GF-D8 (cell line): ENCODE results near the gene MOB3B.

ENCODE experiments used
- DNase-seq: peaks from one replicate; lab custom pipeline; 2025; lab: John Stamatoyannopoulos, UW

The MOB3B gene

DNA sequence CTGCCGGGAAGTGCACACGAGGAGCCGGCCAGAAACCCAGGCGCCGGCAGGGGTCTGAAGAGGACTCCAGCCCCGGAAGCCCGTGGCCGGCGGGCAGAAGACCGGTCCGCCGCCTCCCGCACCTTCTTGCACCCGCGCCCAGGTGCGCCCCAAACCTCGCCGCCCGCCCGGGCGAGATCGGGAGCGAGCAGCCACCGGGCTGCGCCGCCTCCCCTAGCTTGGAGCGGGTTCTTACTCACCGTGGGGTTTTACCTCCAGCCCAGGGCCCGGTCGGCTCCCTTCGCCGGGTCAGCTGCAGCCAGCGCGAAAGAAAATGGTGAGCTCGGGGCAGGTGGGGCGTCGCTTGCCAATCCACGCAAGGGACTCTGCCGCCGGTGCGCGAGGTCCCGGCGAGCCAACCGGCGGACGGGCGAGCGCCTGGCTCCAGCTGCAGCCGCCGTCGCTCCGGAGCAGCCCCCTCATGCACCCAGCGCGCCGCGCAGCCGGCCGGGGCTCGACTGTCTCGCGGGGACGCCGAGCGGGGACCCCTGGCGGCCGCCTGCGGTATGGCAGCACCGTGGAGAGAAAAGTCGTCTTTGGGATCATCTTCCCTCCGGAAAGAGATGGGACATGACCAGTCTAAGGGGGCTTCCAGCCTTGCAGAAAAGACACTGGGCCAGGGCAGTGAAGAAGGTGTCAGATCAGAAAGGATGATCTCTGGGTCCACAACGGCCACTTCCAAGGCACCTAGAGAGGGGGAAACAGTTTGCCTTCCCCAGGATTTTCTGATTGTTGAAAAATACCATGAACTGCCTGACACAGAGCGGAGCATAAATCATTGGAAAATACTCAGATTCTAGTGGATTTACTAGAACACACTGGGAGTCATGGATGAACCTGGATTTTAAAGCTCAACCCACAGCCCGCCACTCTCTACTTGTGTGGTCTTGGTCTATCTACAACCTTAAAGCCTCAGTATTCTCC is at the start of gene MOB3B:
Gene MOB3B, minus strand, starts transcription at position 499 of the 963 bp plus-strand sequence. CDS start 74,264 bp downstream, outside the sequence.
- no peak for DNase-seq

DNA sequence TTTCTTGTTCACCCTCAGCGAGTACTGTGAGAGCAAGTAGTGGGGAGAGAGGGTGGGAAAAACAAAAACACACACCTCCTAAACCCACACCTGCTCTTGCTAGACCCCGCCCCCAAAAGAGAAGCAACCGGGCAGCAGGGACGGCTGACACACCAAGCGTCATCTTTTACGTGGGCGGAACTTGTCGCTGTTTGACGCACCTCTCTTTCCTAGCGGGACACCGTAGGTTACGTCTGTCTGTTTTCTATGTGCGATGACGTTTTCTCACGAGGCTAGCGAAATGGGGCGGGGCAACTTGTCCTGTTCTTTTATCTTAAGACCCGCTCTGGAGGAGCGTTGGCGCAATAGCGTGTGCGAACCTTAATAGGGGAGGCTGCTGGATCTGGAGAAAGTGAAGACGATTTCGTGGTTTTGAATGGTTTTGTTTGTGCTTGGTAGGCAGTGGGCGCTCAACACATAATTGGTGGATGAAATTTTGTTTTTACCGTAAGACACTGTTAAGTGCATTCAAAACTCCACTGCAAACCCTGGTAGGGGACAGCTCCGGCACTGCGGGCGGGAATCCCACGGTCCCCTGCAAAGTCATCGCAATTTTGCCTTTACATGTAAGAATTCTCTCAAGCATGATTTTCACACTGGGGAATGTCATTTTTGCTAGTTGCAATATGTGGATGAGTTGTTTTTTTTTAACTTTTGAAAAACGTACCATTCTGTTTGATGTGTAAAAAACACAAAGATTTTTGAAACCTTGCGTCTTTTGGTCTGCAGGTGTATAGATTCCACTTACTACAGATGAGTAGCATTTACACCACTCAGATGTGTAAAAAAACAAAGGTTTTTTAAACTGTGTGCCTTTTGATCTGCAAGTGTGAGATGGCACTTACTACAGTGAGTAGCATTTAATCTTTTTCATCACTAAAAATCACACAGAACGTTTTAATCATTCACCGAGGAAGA is 44.3 kb upstream of the MOB3B start:
- DNase-seq, result peak; percentile 97

DNA sequence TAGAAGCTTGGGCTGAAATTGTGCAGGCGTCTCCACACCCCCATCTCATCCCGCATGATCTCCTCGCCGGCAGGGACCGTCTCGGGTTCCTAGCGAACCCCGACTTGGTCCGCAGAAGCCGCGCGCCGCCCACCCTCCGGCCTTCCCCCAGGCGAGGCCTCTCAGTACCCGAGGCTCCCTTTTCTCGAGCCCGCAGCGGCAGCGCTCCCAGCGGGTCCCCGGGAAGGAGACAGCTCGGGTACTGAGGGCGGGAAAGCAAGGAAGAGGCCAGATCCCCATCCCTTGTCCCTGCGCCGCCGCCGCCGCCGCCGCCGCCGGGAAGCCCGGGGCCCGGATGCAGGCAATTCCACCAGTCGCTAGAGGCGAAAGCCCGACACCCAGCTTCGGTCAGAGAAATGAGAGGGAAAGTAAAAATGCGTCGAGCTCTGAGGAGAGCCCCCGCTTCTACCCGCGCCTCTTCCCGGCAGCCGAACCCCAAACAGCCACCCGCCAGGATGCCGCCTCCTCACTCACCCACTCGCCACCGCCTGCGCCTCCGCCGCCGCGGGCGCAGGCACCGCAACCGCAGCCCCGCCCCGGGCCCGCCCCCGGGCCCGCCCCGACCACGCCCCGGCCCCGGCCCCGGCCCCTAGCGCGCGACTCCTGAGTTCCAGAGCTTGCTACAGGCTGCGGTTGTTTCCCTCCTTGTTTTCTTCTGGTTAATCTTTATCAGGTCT is 43.5 kb upstream of the MOB3B start, which contains the start of gene C9orf72:
Gene C9orf72, minus strand, starts transcription at position 564 of the 716 bp plus-strand sequence. CDS start 6,361 bp downstream, outside the sequence.
- no peak for DNase-seq

DNA sequence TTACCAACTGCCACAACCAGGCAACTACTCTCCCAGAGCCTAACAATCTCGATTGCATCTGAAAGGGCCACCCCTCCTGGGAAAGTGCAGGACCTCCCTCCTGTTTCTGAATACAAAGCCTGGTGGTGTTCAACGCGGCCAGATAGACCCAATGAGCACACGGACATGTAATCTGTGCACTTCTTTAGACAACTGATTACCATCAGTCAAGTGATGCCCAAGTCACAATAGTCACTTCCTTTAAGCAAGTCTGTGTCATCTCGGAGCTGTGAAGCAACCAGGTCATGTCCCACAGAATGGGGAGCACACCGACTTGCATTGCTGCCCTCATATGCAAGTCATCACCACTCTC is 42.9 kb upstream of the MOB3B start:
- peak; percentile 73 for DNase-seq

DNA sequence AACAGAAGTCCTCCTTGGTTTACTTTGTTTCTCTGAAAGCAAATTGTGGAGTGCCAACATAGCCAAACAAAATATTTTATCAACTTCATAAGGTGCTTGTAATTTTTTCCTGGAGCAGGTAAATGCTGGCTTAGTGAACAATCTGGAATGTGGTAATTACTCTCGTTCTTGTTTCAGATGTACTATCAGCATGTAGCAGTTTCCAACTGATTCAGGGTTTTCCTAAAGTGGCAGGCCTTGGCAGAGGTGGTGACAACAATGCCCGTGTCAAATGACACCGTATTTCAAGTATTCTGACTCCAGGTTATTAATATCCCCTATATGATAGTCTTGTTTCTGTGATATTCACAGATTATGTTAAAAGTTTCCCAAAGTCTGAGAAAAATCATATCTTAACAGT is 42.4 kb upstream of the MOB3B start:
- DNase-seq, result no peak

DNA sequence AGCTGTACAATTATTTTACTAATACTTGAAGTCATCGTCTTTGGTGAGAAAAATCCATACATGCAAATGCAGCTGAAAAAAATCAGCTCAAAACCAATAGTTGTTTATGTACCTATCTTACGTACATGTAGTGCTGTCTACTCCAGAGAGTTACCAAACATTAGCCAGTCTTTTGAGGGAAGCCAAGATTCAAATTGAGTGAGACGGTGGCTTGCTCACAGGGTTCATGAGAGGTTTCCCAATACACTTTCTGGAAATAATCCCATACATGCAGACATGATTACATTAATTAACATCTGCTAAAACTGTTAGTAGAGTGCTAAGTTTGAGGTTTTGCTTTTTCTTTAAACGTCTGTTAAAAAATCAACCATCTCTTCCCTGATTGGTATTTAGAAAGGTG is 41.4 kb upstream of the MOB3B start:
- DNase-seq, result no peak

DNA sequence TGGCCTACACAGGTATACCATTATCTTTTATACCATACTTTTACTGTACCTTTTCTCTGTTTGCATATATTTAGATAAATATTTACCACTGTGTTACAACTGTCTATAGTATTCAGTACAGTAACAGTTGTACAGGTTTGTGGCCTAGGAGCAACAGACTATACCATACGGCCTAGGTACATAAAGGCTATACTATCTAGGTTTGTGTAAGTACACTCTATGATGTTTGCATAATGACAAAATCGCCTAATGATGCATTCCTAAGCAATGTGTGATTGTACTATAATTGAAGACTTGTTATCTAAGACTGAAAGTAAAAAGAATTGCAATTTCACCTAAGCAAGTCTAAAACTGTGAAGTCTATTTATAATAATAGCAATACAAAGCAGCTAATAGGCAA is 39.8 kb upstream of the MOB3B start:
- DNase-seq, result no peak

DNA sequence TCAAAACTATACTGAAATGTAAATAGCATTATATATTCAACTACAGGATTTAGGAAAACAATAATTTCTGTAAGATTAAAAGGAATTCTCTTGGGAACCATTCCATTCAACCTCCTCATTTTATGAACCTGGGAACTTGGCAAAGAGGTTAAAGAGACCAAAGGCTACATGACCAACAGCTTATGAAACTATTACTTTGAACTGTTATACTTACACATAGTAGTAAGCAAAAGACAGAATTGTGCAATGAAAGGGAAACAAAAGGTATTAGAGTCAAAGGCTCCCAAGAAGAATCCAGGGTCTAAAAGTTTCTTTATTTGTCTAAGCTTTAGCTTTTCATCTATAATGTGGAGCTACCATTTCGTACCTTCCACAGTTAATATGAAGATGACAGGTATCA is 36.5 kb upstream of the MOB3B start:
- DNase-seq, result no peak

DNA sequence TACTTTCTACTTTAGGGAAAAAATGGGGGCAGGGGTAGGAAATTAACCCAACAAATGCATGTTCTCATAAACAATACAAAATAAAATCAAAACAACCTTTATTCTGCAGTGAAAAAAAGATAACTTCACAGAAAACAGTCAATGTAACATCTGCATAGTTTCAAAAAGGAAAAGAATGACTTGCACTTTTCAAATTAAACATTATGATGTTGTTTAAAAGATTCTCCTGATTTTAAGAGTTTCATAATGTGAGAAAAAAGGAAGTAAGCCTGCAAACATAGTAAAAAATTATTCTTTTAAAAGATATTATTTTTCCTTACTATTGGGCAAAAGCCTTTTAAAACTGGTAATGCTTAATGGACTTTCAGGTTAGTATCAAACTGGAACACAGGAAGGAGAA is 36.1 kb upstream of the MOB3B start:
- DNase-seq, result no peak

DNA sequence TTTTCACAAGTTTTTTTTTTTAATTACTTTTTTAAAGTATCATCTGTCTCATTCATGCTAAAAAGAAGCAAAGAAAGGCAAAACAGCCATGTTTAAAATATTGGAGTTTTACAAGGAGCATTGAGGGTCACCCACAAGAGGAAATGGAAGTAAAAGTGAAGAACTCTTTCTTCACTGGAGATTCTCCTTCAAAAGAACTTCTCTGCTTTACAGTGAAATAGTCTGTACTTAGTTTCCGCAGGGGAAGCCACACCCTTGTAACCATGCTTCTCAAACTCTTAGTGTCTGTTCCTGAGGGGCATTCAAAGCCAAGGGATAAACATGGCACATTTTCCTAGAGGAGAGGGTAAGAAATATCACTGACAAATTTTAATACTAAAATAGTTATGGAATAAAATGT is 35.1 kb upstream of the MOB3B start:
- no peak for DNase-seq

DNA sequence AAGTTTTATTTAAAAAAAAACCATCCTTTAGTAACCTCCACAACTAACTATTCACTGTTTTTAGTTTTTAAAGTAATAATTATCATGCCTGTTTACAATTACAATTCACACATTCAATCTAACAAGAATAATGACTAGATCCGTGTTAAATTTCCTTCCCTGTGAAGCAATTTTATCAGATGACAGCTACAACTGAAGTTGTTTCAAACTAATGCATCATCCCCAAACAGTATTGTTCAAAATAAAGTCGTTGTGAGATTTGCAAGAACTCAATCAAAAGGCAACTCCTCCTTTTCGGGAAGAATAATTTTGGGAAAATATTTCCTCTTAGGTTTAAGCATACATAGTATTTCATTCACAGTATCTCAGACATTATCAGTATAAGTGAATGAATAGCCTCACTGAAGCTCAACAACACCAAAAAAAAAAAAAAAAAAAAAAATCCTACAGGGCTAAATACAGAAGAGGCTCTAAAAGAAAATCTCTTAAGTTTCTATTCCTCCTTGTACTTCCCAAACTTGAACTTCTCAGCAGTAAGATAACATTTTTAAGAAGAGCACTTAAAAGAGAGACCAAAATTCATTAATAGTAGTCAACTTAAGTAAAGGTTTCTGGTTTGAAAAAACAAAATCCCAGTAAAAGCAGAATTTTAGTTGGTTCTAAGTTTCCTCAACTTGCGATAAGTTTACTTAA is 34.3 kb upstream of the MOB3B start:
- DNase-seq, result no peak

DNA sequence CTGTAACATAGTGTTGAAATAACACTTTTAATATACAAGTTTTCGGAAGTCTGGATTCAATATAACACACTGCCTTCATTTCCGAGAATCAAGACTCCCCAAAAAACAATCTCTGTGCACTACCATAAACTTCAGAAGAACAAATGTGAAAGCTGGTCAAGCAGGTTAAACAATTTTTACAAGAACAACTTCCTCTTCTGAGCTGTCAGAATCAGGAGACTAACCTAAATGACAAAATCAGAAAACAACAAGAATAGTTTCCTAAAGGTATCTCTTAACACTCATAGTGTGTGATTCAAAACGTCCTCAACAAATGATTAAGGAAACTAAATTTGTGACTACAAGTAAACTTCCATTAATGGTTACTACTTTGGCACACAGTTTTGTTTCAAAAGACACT is 32.1 kb upstream of the MOB3B start:
- DNase-seq, result no peak

DNA sequence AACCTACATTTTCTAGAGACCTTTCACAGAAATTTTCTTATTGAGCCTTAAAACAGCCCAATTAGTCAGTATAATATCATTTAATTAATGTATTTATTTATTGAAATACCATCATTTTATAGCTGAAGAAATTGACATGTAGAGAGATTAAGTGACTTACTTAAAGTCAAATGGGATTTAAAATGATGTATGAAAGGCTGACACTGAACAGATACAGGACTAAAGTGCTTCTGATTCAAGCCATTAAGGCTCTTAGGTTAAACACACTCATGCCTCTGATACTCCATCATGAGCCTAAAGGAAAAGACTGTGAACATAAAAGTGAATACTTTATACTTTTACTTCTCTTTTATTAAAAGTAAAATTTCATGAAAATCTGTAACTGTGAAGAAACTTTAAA is 30.8 kb upstream of the MOB3B start:
- DNase-seq, result no peak

DNA sequence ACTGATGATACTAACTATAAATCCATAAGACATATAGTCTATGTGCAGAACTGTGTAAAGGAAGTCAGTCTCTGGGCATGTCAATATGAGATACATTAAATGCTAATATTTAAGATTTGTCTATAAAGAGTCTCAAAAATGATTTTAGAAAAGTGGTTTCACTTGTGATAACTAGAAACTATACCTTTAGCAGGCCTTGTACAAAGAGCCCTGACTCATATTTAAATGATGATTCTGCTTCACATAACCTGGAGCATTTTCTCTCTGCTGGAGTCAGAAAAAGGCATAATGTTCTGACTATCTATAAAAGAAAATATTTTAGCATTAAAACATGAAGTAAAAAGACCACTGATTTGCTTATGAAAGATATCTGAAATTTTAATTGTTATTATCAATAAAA is 28.7 kb upstream of the MOB3B start:
- no peak for DNase-seq

DNA sequence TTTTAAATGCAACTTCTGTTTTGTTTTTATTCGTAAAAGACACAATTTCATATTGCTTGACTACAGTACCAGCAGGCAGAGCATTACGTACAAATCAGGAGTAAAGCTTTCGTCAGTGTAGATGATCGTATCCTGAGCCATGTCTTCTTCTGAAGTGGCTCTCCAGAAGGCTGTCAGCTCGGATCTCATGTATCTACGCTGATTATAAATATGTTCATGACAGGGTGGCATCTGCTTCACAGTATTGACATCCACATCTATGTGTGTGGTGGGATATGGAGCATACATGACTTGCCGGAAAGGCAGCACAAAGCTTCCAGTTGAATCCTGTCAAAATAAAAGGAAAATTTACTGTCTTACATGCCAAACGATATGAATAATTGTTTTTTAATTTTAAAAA is 26.9 kb upstream of the MOB3B start:
- DNase-seq, result no peak

DNA sequence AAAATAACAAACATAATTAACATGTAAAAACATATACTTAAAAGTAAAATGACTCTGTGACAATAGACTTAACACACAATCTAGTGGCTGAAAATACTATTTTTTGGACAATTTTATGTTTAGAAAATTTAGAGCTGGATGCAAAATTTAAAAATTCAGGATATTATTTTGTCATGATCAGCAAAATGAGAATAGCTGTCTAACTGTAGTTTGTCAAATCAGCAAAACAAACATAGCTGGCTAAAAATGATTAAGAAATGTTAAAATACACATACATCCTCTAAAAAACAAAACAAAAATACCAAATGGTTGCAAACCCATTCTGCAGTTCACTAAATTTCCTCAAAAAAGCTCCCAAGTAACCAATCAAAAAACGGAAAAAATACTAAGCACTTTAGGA is 25.1 kb upstream of the MOB3B start:
- no peak for DNase-seq

DNA sequence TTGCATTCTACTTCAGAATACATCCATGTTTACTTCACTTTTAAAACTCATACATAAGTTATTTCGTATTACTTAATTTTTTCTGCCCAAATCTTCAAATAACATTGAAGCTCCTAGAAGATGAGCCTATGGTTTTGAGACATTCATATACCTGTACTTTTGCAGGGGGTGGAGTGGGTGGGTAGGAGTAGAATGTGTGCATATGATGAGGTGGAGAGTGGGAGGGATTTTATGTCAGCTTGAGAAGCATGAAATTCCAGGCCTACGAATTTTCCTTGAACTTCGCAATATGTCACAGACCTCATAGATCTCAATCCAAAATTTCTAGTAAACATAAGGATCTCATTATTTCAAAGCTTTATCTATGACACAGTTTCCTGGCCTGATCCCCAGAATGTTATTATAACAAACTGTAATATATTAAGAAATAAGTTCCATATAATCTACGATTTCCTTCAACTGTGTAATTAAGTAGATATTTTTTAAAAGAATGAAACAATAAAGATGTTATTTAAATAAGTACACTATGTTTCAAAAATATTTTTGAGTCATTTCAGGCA is 19.7 kb upstream of the MOB3B start:
- DNase-seq, result no peak

DNA sequence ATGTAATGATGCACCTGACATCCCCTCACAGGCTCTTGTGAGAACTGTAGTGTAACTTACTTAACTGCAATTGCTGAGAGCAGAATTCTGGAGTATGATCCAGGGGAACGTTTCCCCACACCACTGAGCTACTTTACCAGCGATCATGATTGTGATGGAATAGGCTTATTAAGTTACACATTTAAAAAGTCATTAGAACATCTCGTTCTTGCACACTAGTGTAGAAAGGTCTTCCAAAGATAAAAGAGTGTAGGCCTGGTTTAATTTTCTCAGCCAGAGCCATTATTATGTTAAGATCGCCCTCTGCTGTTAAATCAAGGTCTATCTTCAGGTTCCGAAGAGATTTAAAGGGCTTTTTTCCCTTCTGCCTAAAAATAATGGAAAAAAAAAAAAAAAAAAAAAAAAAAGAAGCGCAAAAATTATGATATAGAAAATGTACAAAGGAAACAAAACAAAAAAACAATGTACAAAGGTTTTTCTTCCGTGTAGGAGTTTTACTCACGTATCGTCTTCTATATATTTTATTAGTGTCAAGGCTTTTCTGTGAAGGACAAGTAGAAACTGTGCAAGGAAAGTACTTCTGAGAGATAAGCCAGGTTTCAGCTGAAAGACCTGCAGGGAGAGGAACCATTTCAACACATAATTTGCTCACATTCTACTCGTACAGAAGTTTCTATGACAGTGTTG is 18.6 kb upstream of the MOB3B start:
- DNase-seq, result no peak

DNA sequence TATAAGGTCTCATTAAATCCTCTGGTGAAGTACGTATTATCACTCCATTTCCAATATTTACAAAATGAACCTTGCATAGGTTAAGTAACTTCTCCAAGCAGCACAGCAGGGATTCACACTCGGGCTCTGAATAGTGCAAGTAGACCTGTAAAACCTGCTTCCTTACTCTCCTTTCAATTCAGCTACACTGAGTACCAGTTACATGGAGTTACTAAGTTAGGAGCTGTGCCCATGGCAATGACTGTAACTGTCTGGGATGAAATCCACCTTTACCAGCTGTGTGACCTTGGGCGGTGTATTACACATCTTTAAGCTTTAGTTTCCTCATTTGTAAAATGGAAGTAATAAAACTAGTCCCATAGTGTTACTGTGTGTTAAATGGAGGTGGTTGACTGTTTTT is 15.9 kb upstream of the MOB3B start:
- DNase-seq, result no peak

DNA sequence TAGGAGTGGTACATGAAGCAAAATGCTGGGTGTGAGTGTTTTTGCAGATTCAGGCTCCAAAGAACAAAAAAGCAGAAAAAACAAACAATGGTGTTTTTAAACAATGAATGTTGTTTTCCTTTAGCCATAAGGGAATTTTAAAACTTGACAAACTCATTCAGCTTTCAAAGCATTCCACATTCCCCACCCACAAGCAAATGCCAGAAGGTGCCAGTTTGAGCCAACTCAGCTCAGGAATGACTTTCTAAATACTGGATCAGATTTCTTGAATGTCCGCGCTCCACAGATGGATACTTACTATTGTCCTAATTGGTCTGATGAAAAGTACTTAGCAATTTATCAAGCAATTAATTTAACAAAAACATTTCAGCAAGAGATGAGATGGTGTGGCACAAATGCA is 12.9 kb upstream of the MOB3B start:
- DNase-seq, result no peak

DNA sequence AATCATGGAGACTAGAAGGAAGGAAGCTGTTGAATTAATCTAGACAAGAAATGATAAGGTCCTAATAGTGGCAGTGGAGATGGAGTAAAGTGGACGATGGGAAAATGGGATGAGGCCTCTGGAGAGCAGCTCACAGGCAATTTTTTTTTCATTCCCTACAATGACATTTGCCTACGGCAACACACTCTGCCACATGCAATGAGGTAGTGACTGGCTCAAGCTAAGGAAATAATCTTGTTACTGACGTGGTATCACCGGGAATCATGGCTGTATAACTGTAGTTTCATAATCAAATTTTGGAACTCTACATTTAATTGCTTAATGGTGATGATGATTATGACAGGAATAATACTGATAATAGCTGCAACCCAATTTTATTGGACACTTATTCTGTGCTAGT is 12.1 kb upstream of the MOB3B start:
- DNase-seq, result no peak
